Measurements from ENCODE around the gene ENHO.

GRCh38 chr9:34555500-34555899 lies 32.7 kb upstream of the ENHO start:
- TF ChIP-seq CTCF (IDR thresholded peaks at IDR 0.05): no peak
- TF ChIP-seq POLR2A (IDR thresholded peaks at IDR 0.05): no peak

All from lower leg skin (tissue), 3 donors.